Inferior parietal cortex (tissue), 1 donor: Measurements from ENCODE around the gene U2SURP.
"Not testable (repeated sequence)": the region's sequence is repeated elsewhere in the genome, so short reads cannot be mapped to it uniquely, and the experiment has no call there.

Experiments used
- DNase-seq: peaks from one replicate; pipeline ENCODE4 v3.0.0-alpha.2; 2016; ENCODE audit errors: extremely low spot score

U2SURP gene

GRCh38 chr3:143011705-143012104, 10.3 kb downstream of the U2SURP start:
- no peak for DNase-seq

- no peak for DNase-seq
These were observed 13.6 kb downstream of the U2SURP start for GRCh38 chr3:143014921-143015320.

GRCh38 chr3:143016321-143016972, 15.1 kb downstream of the U2SURP start:
- peak; percentile 22 for DNase-seq

GRCh38 chr3:143024351-143024960, 23.1 kb downstream of the U2SURP start:
- DNase-seq: no peak

GRCh38 chr3:143031327-143031726, 30.0 kb downstream of the U2SURP start:
- no peak for DNase-seq

- not testable (repeated sequence) for DNase-seq
These were observed 30.5 kb downstream of the U2SURP start for GRCh38 chr3:143031796-143032387.

- no peak for DNase-seq
These were observed 34.3 kb downstream of the U2SURP start for GRCh38 chr3:143035466-143036211.

GRCh38 chr3:143036557-143036956, 35.2 kb downstream of the U2SURP start:
- no peak for DNase-seq

- no peak for DNase-seq
These were observed 36.5 kb downstream of the U2SURP start for GRCh38 chr3:143037867-143038266.

- peak; percentile 34 for DNase-seq
These were observed 39.0 kb downstream of the U2SURP start for GRCh38 chr3:143040261-143040879.

GRCh38 chr3:143041903-143042302, 40.5 kb downstream of the U2SURP start:
- no peak for DNase-seq

- DNase-seq: no peak
These were observed 44.3 kb downstream of the U2SURP start for GRCh38 chr3:143045639-143046038.

GRCh38 chr3:143046075-143046474, 44.7 kb downstream of the U2SURP start:
- DNase-seq: not testable (repeated sequence)

GRCh38 chr3:143054011-143054410, 52.6 kb downstream of the U2SURP start:
- DNase-seq: no peak

GRCh38 chr3:143056372-143056771, 55.0 kb downstream of the U2SURP start:
- DNase-seq: no peak

- no peak for DNase-seq
These were observed 59.5 kb downstream of the U2SURP start for GRCh38 chr3:143060906-143061305.

- DNase-seq: no peak
These were observed 61.6 kb downstream of the U2SURP start for GRCh38 chr3:143063018-143063417.

GRCh38 chr3:143064777-143065176, 63.4 kb downstream of the U2SURP start:
- DNase-seq: no peak

GRCh38 chr3:143065364-143065763, 64.0 kb downstream of the U2SURP start:
- DNase-seq: no peak

GRCh38 chr3:143066033-143066432, 64.7 kb downstream of the U2SURP start:
- no peak for DNase-seq

GRCh38 chr3:143067201-143067600, 65.8 kb downstream of the U2SURP start:
- no peak for DNase-seq

GRCh38 chr3:143068059-143068458, 66.7 kb downstream of the U2SURP start:
- no peak for DNase-seq
